K562 (cell line): Measurements from ENCODE around the gene SLC44A5. TPM values are rescaled to one million over a fixed set of nuclear protein-coding genes. Genes with fewer than 3 reads are reported as not detected.

Source experiments
- ATAC-seq: fragments of 200-7000 bp; cut with Tn5 transposase; 3 replicates; pipeline ENCODE4 v1.9.1; 2020; ENCODE audit warnings: moderate library complexity
- BruUV-seq: library from RNA; stranded (reverse); fragments of 400-500 nt; replicated peaks from 2 replicates; lab custom pipeline; 2021; lab: Mats Ljungman, UMichigan
- CTCF ChIA-PET: fragments of 300-600 bp; formaldehyde crosslinking; extraction: SDS; loops from one replicate; lab custom pipeline; 2021; ENCODE audit warnings: low intra/inter-chr PET ratio; lab: Yijun Ruan, JAX
- POLR2A ChIA-PET: fragments of 300-600, 350-650 bp; sonication (Branson Sonifier 250); formaldehyde crosslinking; extraction: SDS; loops from one replicate; lab custom pipeline; 2021; ENCODE audit warnings: antibody characterized with exemption, inconsistent platforms; lab: Yijun Ruan, JAX
- DNase-seq, 4 experiments: peaks; one replicate each; pipeline versions ENCODE4 v3.0.0 to v3.0.0-alpha.2; 2011 to 2018; ENCODE audit warnings: low spot score in 3 of 4, mixed read lengths in 3 of 4; ENCODE audit errors: extremely low read depth in 1 of 4
- FAIRE-seq: peaks from 2 replicates; lab custom pipeline; 2011; peaks lifted over from hg19 to GRCh38; lab: Jason Lieb, UNC
- H2AFZ ChIP-seq: 2 replicates; pipeline ENCODE4 v1.6.0; 2011; ENCODE audit warnings: low read depth, low read length, control low read depth, inconsistent platforms
- H3K27ac ChIP-seq: fragments of 200-600 bp; 3 replicates; pipeline ENCODE4 v1.8.0; 2011; ENCODE audit warnings: low read depth, mild to moderate bottlenecking, control low read depth, inconsistent platforms, low read length, moderate library complexity, mixed read lengths; ENCODE audit errors: extremely low read depth
- H3K27me3 ChIP-seq, 2 experiments: fragments of 300-600 bp in 1 of 2; 2 replicates in 1 of 2; 3 replicates in 1 of 2; pipeline versions ENCODE4 v1.6.0 to v1.8.0; 2011; ENCODE audit warnings: inconsistent platforms in 2 of 2, low read length in 2 of 2, mild to moderate bottlenecking in 1 of 2, mixed read lengths in 1 of 2, moderate library complexity in 1 of 2; ENCODE audit not compliant: control insufficient read depth in 2 of 2, insufficient read depth in 2 of 2
- H3K36me3 ChIP-seq: fragments of 300-600 bp; 3 replicates; pipeline ENCODE4 v1.8.0; 2011; ENCODE audit warnings: mild to moderate bottlenecking, low read length, inconsistent platforms; ENCODE audit not compliant: control insufficient read depth, insufficient read depth
- H3K4me1 ChIP-seq, 2 experiments: fragments of 200-600 bp in 1 of 2; replicated peaks in 1 of 2; 2 replicates in 1 of 2; 3 replicates in 1 of 2; pipeline versions ENCODE4 v1.5.1 to v1.8.0; 2011; ENCODE audit warnings: inconsistent platforms in 2 of 2, low read length in 2 of 2, mild to moderate bottlenecking in 1 of 2, mixed read lengths in 1 of 2, moderate library complexity in 1 of 2; ENCODE audit not compliant: control insufficient read depth in 2 of 2, insufficient read depth in 2 of 2
- H3K4me2 ChIP-seq: 2 replicates; pipeline ENCODE4 v1.6.1; 2011; ENCODE audit warnings: low read length, control low read depth, inconsistent platforms, mixed read lengths; ENCODE audit not compliant: insufficient read depth
- H3K4me3 ChIP-seq: fragments of 200-600 bp; sonication (generic), shearing (Covaris generic); 2 replicates; pipeline ENCODE4 v1.5.1; 2016; ENCODE audit warnings: control low read depth, inconsistent platforms
- H3K79me2 ChIP-seq: fragments of 200-600 bp; 3 replicates; pipeline ENCODE4 v1.8.0; 2011; ENCODE audit warnings: low read length, inconsistent platforms; ENCODE audit not compliant: control insufficient read depth, insufficient read depth
- H3K9ac ChIP-seq, 2 experiments: 2 replicates each; pipeline versions ENCODE4 v1.6.0 to v1.6.1; 2011; ENCODE audit warnings: low read depth in 2 of 2, low read length in 2 of 2, control low read depth in 1 of 2, inconsistent platforms in 1 of 2, mild to moderate bottlenecking in 1 of 2, mixed read lengths in 1 of 2; ENCODE audit not compliant: insufficient read depth in 1 of 2
- H3K9me1 ChIP-seq: one replicate; pipeline ENCODE4 v1.6.0; 2011; ENCODE audit warnings: inconsistent platforms, mild to moderate bottlenecking, low read length, moderate library complexity; ENCODE audit not compliant: control insufficient read depth, insufficient read depth
- H3K9me3 ChIP-seq: replicated peaks from 2 replicates; pipeline ENCODE4 v1.5.1; 2011; ENCODE audit warnings: low read depth, low read length, inconsistent platforms; ENCODE audit not compliant: control insufficient read depth, insufficient read depth
- H4K20me1 ChIP-seq: replicated peaks from 2 replicates; pipeline ENCODE4 v1.6.1; 2011; ENCODE audit warnings: low read length, inconsistent platforms, mixed read lengths; ENCODE audit not compliant: control insufficient read depth, insufficient read depth
- CEBPB ChIP-seq: fragments of 450-650 bp; IDR thresholded peaks from 2 replicates; pipeline ENCODE4 v1.6.1; 2016; ENCODE audit warnings: missing genetic modification characterization, missing compliant biosample characterization
- CEBPG ChIP-seq, 3 experiments: fragments of 200-800 bp in 1 of 3; sonication (Bioruptor generic) in 1 of 3; sonication (generic) in 1 of 3; formaldehyde crosslinking in 1 of 3; IDR thresholded peaks in 2 of 3; conservative IDR thresholded peaks in 1 of 3; 2 replicates each; pipeline versions ENCODE4 v1.6.1 to v1.8.0; 2016 to 2022; ENCODE audit warnings: missing compliant biosample characterization in 2 of 3, missing genetic modification characterization in 2 of 3, mild to moderate bottlenecking in 1 of 3, missing genetic modification reagents in 1 of 3
- HMG20A ChIP-seq: fragments of 450-650 bp; formaldehyde crosslinking; conservative IDR thresholded peaks from 2 replicates; pipeline ENCODE4 v1.4.0; 2020; ENCODE audit warnings: mild to moderate bottlenecking, mixed read lengths
- NCOR1 ChIP-seq: fragments of 450-650 bp; IDR thresholded peaks from 2 replicates; pipeline ENCODE4 v1.6.1; 2016; ENCODE audit warnings: mild to moderate bottlenecking, moderate library complexity
- NFE2 ChIP-seq: IDR thresholded peaks from 2 replicates; pipeline ENCODE4 v1.6.1; 2014; ENCODE audit warnings: antibody characterized with exemption, low read depth
- PCBP2 ChIP-seq: fragments of 200-400 bp; formaldehyde crosslinking; IDR thresholded peaks from 2 replicates; pipeline ENCODE4 v1.6.1; 2018; ENCODE audit warnings: low read length, low read depth, mild to moderate bottlenecking, moderate library complexity; ENCODE audit not compliant: poor library complexity, severe bottlenecking
- PPARD ChIP-seq: fragments of 250-450 bp; sonication (Bioruptor Pico); IDR thresholded peaks from 2 replicates; pipeline ENCODE4 v1.8.0; 2022; ENCODE audit warnings: inconsistent platforms, mild to moderate bottlenecking, moderate library complexity
- RCOR1 ChIP-seq, 2 experiments: IDR thresholded peaks; 2 replicates each; pipeline ENCODE4 v1.6.1; 2012; ENCODE audit warnings: low read depth in 2 of 2, low read length in 2 of 2, borderline replicate concordance in 1 of 2, improper control_type of control experiment in 1 of 2
- TRIM24 ChIP-seq, 2 experiments: fragments of 450-650 bp; IDR thresholded peaks; 2 replicates each; pipeline ENCODE4 v1.6.1; 2016
- ZBTB17 ChIP-seq: fragments of 450-650 bp; formaldehyde crosslinking; IDR thresholded peaks from 2 replicates; pipeline ENCODE4 v1.4.0; 2020; ENCODE audit warnings: mild to moderate bottlenecking
- whole genome bisulfite sequencing: fragments of 100-300 bp; shearing (Covaris generic); methylation state at CpG from one replicate; pipeline ENCODE4 v1.1.6; 2016; ENCODE audit warnings: low coverage, mixed read lengths; ENCODE audit not compliant: insufficient coverage; ENCODE audit errors: missing lambda C conversion rate; 5-methylcytosine and 5-hydroxymethylcytosine counted together
- in situ Hi-C: fragments of 300-500 bp; cut with MboI; formaldehyde crosslinking; loops from 4 replicates; pipeline ENCODE4 v1.15.0; 2018; ENCODE audit warnings: inconsistent platforms, mixed read lengths
- intact Hi-C: fragments of 100-400 bp; cut with micrococcal nuclease; formaldehyde crosslinking; loops from 2 replicates; pipeline ENCODE4 v1.14.2; 2022
- polyA plus RNA-seq, 8 experiments: library from polyadenylated mRNA; depleted of rRNA in 4 of 8; stranded (reverse) in 5 of 8; unstranded in 3 of 8; fragments of >200 nt; fragmentation: Nextera tagmentation in 2 of 8; fragmentation: Illumina TruSeq in 1 of 8; extraction: Ambion mirVana in 2 of 8; extraction: Trizol in 1 of 8; gene quantifications; 2 replicates each; pipeline versions ENCODE4 v1.2.1 to v1.2.3, GENCODE V29; 2011 to 2014; ENCODE audit warnings: inconsistent platforms in 1 of 8, missing spikeins in 1 of 8
- total RNA-seq, 7 experiments: library from RNA; depleted of rRNA in 6 of 7; stranded (reverse); fragments of >200 nt in 6 of 7; fragmentation: Illumina TruSeq in 2 of 7; extraction: Trizol in 2 of 7; gene quantifications; 2 replicates each; pipeline versions ENCODE4 v1.2.1 to v1.2.3, GENCODE V29; 2011 to 2021; ENCODE audit warnings: low replicate concordance in 1 of 7
- TF ChIP-seq, protein P1 (sequence below): IDR thresholded peaks from 2 replicates; pipeline ENCODE4 v1.6.1; 2012; ENCODE audit warnings: low read depth, low read length, improper control_type of control experiment, borderline replicate concordance
- TF ChIP-seq, protein P2 (sequence below): sonication (generic); formaldehyde crosslinking; IDR thresholded peaks from 2 replicates; pipeline ENCODE4 v1.8.1; 2023; ENCODE audit warnings: missing genetic modification reagents, mild to moderate bottlenecking, borderline replicate concordance

The SLC44A5 gene
- total and polyA plus RNA-seq, 9 of the 15 experiments (the other 6 are each of a cell fraction or from before 2014, with no cell fraction given): 1.2 to 10.1 (median 3.2) TPM

DNA sequence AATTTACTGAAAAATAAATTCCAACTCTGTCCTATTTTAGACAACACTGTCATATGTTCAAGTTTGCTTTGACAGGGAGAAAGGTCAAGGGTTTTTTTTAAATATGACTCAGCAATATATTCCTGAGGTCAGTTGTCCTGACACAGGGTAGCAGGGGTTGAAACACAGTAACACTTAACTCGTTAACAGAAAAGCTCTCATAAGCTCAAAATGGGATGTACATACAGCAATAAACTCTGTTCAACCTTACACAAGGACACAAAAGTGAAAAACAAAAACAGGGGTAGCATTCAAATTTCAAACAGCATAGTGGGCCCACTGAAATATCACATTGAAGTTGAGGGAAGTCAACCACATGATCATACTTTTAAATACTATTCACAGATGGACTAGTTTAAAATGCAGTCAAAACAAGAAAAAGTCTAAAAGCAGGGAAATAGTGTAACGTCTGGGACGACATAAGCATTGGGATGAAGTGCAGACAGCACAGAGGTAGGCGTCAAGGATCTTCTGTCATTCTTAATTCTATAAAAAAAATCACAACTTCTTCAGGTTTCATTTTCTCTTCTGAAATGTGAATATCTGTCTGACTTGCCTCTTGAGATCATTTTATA lies 89.9 kb downstream of the SLC44A5 start (continued):
- TF ChIP-seq, protein P1, sequence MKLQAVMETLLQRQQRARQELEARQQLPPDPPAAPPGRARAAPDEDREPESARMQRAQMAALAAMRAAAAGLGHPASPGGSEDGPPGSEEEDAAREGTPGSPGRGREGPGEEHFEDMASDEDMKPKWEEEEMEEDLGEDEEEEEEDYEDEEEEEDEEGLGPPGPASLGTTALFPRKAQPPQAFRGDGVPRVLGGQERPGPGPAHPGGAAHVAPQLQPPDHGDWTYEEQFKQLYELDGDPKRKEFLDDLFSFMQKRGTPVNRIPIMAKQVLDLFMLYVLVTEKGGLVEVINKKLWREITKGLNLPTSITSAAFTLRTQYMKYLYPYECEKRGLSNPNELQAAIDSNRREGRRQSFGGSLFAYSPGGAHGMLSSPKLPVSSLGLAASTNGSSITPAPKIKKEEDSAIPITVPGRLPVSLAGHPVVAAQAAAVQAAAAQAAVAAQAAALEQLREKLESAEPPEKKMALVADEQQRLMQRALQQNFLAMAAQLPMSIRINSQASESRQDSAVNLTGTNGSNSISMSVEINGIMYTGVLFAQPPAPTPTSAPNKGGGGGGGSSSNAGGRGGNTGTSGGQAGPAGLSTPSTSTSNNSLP: no peak
- TF ChIP-seq PPARD (CRISPR knock-in tag) (no peak), NCOR1 (no peak)
- TF ChIP-seq, all 486 proteins: peak for 26

DNA sequence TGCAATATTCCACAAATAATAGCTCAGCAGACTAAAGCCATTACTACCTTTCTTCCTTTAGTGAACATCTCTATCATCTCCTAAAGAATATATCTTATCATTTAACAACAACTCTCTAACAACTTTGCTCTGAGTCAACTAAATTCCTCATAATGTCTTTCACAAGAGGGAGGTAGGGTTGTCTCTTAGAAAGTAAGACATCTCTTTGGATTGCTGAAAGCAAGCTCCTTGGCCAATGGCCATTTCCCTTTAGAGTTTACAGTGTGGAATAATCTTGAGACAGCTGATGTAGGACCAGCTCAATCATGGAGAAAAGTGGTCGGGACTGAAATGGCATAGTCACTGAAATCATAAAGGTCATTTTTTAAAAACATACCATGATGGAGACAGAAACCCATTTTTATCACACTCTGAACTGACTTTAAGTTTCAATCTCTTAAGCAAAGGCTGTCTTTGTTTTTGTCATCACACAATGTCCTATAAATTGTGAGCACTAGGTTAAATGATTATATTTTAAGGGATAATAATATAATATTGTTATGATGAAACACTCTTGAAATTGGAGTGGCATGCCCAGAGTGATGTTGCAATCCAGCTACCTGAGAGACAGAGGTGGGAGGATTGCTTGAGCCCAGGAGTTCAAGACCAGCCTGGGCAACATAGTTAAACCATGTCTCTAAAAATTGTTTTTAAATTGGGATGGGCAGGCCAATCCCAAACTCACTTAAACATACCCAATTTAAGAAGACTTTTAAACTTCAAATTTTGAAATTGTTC lies 91.1 kb downstream of the SLC44A5 start:
- H3K4me1 ChIP-seq: peaks cover 0 to 20% of the 10 kb centered on the region in 2 experiments; a peak in 3 of 5 replicates
- no peak overlapping the region; the same call in 1 of the 2 replicates for H2AFZ ChIP-seq
- H3K79me2 ChIP-seq: no peaks in the 10 kb centered on the region
- DNase-seq (no peak), ATAC-seq (peak; percentile 25; the same call in 1 of the 3 replicates), FAIRE-seq (peak; percentile 35)
- in situ Hi-C loops (no loop called here), intact Hi-C loops (no loop called here)
- H3K9ac ChIP-seq: no peak overlapping the region
- ChIA-PET POLR2A (interaction anchor here (0.8 to 1.5 kb wide), 2 partner anchors 9 to 10 kb away, joined by 3 to 5 read pairs; no protein-coding TSS in a partner anchor), CTCF (no interaction called here)
- no peaks in the 10 kb centered on the region for H3K9me1 ChIP-seq
- BruUV-seq: no TSS peak
- no peak overlapping the region for H3K27ac ChIP-seq
- WGBS: 20% methylated on average over 1 of the region's 1 CpG
- no peaks in the 10 kb centered on the region for H3K9me3 ChIP-seq
- no peaks in the 10 kb centered on the region for H3K36me3 ChIP-seq
- no peak overlapping the region for H3K4me2 ChIP-seq
- H4K20me1 ChIP-seq: no peaks in the 10 kb centered on the region
- H3K4me3 ChIP-seq: no peak overlapping the region
- no peaks in the 10 kb centered on the region for H3K27me3 ChIP-seq
- TF ChIP-seq RCOR1 (IDR thresholded peaks at IDR 0.05; ENCODE audit: borderline replicate concordance in 1 of 2, low read depth in 2 of 2, low read length in 2 of 2) (no peak), TRIM24 (IDR thresholded peaks at IDR 0.05) (peak in 1 of 2 experiments; percentile 50; a peak in 2 of 4 replicates), HMG20A (CRISPR knock-in tag) (no peak), ZBTB17 (no peak), PCBP2 (no peak), NFE2 (no peak), PPARD (CRISPR knock-in tag) (no peak), CEBPB (tag) (peak; percentile 81), CEBPG (CRISPR knock-in tag; IDR thresholded peaks at IDR 0.05) (no peak), CEBPG (tag; conservative IDR thresholded peaks at IDR 0.05 in 1 of 2, IDR thresholded peaks at IDR 0.05 in 1 of 2) (peak; percentile 63 to 88)
- TF ChIP-seq, protein P2, sequence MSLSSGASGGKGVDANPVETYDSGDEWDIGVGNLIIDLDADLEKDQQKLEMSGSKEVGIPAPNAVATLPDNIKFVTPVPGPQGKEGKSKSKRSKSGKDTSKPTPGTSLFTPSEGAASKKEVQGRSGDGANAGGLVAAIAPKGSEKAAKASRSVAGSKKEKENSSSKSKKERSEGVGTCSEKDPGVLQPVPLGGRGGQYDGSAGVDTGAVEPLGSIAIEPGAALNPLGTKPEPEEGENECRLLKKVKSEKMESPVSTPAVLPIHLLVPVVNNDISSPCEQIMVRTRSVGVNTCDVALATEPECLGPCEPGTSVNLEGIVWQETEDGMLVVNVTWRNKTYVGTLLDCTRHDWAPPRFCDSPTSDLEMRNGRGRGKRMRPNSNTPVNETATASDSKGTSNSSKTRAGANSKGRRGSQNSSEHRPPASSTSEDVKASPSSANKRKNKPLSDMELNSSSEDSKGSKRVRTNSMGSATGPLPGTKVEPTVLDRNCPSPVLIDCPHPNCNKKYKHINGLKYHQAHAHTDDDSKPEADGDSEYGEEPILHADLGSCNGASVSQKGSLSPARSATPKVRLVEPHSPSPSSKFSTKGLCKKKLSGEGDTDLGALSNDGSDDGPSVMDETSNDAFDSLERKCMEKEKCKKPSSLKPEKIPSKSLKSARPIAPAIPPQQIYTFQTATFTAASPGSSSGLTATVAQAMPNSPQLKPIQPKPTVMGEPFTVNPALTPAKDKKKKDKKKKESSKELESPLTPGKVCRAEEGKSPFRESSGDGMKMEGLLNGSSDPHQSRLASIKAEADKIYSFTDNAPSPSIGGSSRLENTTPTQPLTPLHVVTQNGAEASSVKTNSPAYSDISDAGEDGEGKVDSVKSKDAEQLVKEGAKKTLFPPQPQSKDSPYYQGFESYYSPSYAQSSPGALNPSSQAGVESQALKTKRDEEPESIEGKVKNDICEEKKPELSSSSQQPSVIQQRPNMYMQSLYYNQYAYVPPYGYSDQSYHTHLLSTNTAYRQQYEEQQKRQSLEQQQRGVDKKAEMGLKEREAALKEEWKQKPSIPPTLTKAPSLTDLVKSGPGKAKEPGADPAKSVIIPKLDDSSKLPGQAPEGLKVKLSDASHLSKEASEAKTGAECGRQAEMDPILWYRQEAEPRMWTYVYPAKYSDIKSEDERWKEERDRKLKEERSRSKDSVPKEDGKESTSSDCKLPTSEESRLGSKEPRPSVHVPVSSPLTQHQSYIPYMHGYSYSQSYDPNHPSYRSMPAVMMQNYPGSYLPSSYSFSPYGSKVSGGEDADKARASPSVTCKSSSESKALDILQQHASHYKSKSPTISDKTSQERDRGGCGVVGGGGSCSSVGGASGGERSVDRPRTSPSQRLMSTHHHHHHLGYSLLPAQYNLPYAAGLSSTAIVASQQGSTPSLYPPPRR: no peak
